HG02885 (cell line): ENCODE results near the gene OR52H1.
"Not testable (repeated sequence)": the region's sequence is repeated elsewhere in the genome, so short reads cannot be mapped to it uniquely, and the experiment has no call there.

ENCODE experiments used
- ATAC-seq: cut with Tn5 transposase; IDR thresholded peaks from one replicate; pipeline ENCODE4 v1.9.1; 2021; ENCODE audit warnings: mild to moderate bottlenecking; ENCODE audit not compliant: unreplicated experiment, poor library complexity

OR52H1 gene

GRCh38 chr11:5548440-5548839, at the start of gene OR52H1:
OR52H1 (minus strand) TSS chr11:5548540; CDS start chr11:5545505, 3,035 bp downstream.
- ATAC-seq: no peak

GRCh38 chr11:5597953-5598352, 49.6 kb upstream of the OR52H1 start:
- ATAC-seq: no peak

DNA sequence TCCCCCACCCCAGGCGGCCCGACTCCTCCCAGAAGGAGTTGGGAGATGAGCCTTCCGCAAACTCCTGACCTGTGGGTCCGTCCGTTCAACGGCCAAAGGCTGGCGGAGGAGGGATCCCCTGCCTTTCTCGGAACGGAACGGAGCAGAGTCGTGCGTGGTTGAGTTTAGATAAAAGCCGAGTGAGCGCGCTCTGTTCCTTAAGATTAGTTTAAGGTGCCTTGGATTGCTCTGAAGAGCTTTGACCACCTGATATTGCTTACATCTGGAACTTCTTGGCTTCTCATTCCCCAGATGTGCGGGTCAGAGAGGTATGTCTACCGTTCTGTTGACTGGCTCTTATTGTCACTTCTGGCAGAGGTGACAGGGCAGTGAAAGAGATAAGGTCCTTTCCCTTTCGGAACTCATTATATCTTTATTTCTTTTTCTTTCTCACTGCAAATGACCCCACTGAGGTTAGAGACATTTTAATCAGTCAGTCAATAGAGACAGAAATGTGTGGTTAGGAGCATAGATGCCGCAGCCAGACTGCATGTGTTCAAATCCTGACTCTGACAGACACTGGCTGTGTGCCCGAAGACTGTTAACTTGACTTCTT, 48.4 kb upstream of the OR52H1 start, which contains the start of gene TRIM6:
Gene TRIM6, plus strand, starts transcription at position 31 of the 595 bp plus-strand sequence. Its CDS starts 261 bp downstream, at position 292.
- ATAC-seq: peak; percentile 34

GRCh38 chr11:5593146-5593545, 44.8 kb upstream of the OR52H1 start:
- ATAC-seq: no peak

- ATAC-seq: no peak
These were observed 44.3 kb upstream of the OR52H1 start for GRCh38 chr11:5592615-5593014.

DNA sequence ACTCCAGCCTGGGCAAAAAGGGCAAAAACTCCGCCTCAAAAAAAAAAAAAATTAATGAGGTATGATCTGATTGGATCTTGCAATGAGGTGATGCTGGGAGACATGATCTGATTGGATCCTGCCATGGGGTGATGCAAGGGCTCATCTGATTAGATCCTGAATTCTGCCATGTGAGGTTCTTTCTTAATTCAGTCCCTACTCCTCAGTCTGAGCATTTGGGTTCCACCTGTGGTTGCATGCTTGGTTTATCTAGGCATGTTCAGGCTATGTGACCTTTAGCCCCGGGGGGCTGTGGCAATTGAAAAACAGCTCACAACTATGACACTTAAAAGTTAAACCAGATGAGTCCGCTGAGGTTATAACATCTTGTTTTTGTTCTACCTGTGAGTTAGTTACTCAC, 43.3 kb upstream of the OR52H1 start:
- no peak for ATAC-seq

- ATAC-seq: not testable (repeated sequence)
These were observed 41.6 kb upstream of the OR52H1 start for GRCh38 chr11:5589906-5590305.

DNA sequence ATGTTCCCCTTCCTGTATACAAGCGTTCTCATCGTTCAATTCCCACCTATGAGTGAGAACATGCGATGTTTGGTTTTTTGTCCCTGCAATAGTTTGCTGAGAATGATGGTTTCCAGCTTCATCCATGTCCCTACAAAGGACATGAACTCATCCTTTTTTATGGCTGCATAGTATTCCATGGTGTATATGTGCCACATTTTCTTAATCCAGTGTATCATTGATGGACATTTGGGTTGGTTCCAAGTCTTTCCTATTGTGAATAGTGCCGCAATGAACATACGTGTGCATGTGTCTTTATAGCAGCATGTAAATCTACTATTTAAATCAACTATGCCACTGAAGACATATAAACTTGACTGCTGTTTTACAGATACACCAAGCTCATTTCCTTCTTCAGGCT, 36.1 kb upstream of the OR52H1 start:
- not testable (repeated sequence) for ATAC-seq

GRCh38 chr11:5581014-5581413, 32.7 kb upstream of the OR52H1 start:
- ATAC-seq: no peak

DNA sequence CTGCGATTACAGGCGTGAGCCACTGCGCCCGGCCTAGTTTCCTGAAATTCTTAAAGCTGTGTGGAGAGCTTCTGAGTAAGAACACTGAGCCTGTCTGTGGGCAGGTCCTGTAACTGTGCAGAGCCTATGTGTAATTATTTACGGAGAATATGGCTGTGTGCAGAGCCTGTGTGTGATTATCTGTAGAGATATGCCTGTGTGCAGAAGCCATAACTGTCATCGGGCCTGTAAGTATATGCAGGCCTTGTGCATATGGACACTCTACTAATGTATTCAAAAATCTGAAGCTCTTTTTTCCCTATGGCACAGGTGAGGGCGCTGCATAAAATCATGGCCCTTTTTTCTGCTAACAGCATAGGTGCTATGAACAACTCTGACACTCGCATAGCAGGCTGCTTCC, 32.2 kb upstream of the OR52H1 start, which contains the start of gene OR52B6:
Gene OR52B6, plus strand, starts transcription at position 301 of the 400 bp plus-strand sequence. Its CDS starts 0 bp downstream, at position 301.
- ATAC-seq: no peak

- ATAC-seq: no peak
These were observed 28.8 kb upstream of the OR52H1 start for GRCh38 chr11:5577101-5577500.

DNA sequence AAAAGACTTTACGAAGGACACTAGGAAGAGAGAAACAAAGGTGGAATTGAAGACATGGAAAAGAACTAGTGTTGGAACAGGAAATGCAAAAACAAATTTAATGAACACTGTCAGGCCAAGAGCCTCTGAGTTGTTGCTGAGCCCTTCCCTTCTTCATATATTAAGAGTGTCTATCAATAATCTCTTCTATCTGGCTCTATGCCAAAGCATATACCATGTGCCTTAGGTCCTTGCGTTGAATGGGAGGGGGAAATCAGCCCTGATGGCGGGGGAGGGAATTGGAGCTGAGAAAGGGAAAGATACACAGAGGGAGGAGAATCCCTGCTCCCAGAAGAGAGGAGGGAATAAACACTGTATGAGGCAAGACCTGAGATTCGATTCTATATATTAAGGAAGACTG, 26.8 kb upstream of the OR52H1 start:
- no peak for ATAC-seq

DNA sequence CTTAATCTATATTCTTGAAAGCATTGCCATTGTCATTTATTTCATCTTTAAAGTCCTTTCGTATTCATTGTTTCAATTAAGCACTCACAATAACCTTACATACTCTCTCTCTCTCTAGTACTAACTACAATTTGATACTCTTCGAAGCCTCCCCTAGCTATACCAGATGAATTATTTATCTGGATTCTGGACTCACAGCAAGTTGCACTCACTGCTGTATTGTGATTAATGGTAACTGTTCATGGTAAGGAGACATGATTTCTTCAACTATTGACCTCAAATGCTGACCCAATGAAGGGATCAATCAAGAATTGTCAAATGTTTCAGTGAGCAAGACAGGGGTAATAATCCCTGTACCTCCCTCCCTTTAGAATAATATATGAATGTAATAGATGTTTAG, 26.3 kb upstream of the OR52H1 start:
- ATAC-seq: no peak

- no peak for ATAC-seq
These were observed 16.1 kb upstream of the OR52H1 start for GRCh38 chr11:5564259-5565019.

- no peak for ATAC-seq
These were observed 9.4 kb upstream of the OR52H1 start for GRCh38 chr11:5557751-5558150.

GRCh38 chr11:5556596-5557188, 8.4 kb upstream of the OR52H1 start:
- ATAC-seq: no peak

GRCh38 chr11:5553343-5553742, 5.0 kb upstream of the OR52H1 start:
- no peak for ATAC-seq

DNA sequence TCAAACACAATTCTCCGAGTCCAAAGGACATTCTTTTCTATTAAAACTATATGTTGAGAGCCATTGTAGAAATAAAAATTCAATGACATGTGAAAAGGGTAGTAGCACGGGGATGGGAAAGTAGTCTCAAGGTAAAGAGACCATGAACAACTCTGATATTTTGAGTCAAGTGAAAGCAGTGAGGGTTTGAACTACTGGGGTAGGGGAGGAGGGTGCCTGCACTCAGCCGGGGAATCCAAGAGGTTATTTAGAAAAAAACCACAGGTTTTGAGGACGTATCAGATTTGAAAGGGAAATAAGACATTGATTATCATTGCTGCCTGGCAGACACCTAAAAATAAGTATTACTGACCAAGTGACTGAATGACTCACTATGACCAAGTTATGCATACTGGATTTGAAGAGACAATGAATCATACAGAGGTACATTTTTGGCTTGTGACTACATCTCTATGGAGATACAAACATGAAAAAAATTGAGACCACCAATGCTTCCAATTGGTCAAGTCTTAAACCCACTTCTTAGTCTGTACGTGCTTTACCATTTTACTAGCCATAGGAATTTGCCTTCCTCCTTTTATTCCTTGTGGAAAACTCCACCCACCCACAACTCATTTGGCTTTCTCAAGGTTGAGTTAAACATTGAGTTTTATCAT, 2.2 kb upstream of the OR52H1 start:
- peak; percentile 67 for ATAC-seq

DNA sequence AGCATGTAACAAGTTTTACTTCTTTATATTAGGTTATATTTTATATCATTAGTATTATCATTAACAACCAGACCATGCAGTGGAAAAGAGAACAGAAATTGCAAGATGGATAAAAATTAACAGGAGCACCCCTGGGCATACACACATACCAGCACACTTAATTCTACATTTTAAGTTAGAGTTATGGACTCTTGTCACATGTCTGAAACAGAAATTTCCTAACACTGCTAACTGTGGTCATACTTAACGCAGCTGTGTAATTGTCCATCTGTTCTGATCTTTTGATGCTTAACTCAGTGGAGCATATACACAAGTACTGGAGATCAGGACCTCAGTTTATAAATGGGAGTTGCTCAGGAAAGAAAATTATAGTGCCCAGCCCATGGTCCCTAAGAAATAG, 358 bp downstream of the OR52H1 start:
- ATAC-seq: no peak

- ATAC-seq: no peak
These were observed 1.9 kb downstream of the OR52H1 start for GRCh38 chr11:5546457-5546856.

DNA sequence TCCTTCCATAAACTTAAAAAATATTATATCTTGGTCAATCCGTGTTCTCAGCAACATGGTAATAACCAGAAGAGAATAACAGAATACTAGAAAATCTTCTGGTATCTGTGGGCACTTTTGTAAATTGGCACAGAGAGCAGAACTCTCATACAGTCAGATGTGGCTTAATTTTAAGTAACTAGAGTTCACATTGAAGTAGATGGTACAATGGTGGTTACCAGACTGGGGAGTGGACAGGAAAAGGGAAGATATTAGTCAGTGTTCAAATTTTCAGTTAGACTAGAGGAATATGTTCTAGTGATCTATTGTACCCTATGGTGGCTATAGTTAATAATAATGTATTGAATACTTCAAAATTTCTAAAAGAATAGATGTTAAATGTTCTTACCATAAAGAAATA, 6.9 kb downstream of the OR52H1 start:
- no peak for ATAC-seq
